Stimulated activated CD8-positive, alpha-beta memory T cell treated with anti-CD3 and anti-CD28 coated beads, Interleukin-7, amount 100 ng/mL, for 4 hours (primary cell): Measurements from ENCODE around the gene DPPA3.
"Not testable (repeated sequence)": the region's sequence is repeated elsewhere in the genome, so short reads cannot be mapped to it uniquely, and the experiment has no call there.

Source experiments
- DNase-seq, 2 donors: peaks; one replicate each; pipeline ENCODE4 v3.0.0-alpha.2; 2020; ENCODE audit warnings: low read depth in 2 of 2

The DPPA3 gene

DNA sequence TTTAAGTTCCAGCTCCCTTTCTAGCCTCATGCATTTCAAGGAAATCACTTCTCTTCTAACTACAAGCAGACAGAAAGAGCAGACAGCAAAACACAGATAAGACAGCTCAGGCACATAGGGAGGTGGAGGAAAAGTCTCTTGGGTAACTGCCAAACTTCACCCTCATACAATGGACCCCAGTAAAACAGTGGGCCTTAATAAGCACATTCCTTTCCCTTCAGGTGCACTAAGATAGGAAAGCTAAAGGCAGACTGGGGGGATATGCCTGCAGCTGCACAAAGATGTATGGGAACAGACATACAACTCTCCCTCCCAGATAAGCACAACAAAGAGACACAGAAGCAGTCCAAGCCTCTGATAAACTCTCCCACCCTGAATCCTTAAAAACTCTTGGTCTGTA, 19.8 kb downstream of the DPPA3 start:
- not testable (repeated sequence) for DNase-seq

DNA sequence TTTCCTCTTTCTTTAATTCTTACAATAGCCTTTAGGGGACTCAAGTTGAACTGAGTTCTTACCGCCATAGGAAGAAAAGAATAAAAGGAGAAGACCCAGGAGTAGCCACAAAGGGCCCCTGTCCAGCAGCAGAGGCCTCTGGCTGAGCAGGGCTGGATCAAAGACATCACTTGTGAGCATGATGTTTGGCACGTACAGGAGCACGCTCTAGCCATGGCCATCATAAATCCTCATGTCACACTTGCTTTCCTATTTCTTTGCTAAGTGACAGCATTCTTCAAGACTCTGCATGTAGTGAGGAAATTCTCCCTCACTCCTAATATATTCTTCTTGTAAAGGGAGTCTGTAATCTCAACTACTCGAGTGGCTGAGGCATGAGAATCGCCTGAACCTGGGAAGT, 20.3 kb downstream of the DPPA3 start:
- DNase-seq, result no peak

DNA sequence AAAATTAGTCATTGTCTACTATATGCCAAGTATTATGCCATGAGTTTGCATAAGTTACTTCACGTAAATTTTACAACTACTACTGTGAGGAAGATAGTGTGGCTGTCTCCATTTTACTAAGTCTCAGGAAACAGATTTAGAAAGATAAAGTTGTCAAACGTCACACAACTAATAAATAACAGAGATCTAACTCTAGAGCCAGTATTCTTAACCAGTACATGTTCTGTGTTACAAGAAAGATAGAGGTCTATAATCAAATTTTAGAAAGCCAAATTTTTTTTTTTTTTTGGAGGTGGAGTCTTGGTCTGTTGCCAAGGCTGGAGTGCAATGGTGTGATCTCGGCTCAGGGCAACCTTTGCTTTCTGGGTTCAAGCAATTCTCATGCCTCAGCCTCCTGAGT, 21.8 kb downstream of the DPPA3 start:
- no peak for DNase-seq

DNA sequence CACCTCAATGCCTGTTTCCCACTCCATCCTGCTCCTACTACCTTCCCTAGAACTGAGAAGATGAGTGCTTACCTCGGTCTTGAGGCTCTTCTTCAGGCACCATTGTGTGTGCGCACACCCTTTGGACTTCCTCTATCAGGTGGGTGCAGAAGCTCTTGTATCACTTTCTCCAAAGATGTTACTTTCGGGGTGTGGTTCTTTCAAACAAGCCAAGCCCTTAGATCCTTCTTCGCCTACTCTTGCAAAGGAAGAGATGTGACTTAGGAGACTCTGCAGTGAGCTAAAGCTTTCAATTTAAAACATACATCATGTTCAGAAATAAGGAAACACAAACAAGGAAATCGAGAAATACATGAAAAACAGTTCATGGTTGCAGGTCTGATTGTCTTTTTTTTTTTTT, 36.0 kb downstream of the DPPA3 start, which contains the start of gene CLEC4C:
CLEC4C (minus strand) TSS at position 130 of the 400 bp plus-strand sequence; CDS start at position 103, 27 bp downstream.
- no peak for DNase-seq

DNA sequence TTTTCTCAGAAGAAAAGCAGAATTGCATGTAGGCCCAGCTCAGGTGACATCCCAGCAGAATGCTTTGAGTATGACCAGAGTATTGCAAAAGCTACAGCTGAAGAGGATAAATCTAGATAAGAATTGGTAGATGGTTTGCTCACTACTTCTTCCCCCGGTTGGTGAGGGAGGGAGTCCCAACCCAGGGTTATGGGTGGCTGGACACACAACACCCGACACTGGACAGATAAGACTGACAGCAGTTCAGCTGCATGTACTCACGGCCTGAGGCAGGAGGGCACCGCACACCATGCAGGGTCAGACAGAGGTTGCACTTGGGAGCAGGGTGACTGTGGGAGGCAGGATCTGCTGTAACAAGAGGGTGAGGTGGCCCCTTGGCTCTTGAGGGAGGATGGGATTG, 37.6 kb downstream of the DPPA3 start:
- DNase-seq, result no peak

DNA sequence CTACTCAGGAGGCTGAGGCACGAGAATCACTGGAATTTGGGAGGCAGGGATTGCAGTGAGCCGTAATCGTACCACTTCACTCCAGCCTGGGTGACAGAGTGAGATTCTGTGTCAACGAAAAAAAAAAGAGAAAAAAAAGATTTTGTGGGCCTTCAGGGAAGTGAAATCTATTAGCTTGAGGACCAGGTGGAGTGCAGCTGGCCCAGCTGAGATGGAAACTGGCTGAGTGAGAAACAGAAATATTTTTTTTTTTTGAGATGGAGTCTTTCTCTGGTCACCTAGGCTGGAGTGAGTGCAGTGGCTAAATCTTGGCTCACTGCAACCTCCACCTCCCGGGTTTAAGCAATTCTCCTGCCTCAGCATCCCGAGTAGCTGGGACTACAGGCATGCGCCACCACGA, 38.2 kb downstream of the DPPA3 start:
- no peak for DNase-seq

DNA sequence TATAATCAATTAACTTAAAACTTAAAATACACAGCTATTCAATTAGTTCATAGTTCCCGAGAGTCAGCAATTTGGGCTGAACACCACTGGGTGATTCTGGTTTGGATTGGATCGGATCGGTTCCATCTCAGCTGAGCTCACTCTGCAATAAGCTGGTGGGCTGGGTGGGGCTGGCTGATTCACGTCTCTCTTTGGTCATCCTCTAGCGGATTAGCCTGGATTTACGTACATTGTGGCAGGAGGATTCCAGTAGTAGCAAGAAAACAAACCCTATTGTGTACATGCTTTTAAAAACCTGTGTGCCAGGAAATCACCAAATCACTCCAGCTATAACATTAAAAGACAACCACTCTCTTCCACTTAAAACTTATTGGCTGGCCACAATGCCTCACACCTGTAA, 39.1 kb downstream of the DPPA3 start:
- no peak for DNase-seq

DNA sequence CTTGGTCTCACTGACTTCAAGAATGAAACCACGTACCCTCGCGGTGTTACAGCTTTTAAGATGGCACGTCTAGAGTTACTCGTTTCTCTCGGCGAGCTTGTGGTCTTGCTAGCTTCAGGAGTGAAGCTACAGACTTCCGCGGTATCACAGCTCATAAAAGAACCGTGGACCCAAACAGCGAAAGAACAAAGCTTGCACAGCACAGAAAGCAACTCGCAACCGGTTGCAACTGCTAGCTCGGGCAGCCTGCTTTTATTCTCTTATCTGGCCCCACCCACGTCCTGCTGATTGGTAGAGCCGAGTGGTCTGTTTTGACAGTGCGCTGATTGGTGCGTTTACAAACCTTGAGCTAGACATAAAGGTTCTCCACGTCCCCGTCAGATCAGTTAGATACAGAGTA, 40.2 kb downstream of the DPPA3 start:
- DNase-seq, result no peak

DNA sequence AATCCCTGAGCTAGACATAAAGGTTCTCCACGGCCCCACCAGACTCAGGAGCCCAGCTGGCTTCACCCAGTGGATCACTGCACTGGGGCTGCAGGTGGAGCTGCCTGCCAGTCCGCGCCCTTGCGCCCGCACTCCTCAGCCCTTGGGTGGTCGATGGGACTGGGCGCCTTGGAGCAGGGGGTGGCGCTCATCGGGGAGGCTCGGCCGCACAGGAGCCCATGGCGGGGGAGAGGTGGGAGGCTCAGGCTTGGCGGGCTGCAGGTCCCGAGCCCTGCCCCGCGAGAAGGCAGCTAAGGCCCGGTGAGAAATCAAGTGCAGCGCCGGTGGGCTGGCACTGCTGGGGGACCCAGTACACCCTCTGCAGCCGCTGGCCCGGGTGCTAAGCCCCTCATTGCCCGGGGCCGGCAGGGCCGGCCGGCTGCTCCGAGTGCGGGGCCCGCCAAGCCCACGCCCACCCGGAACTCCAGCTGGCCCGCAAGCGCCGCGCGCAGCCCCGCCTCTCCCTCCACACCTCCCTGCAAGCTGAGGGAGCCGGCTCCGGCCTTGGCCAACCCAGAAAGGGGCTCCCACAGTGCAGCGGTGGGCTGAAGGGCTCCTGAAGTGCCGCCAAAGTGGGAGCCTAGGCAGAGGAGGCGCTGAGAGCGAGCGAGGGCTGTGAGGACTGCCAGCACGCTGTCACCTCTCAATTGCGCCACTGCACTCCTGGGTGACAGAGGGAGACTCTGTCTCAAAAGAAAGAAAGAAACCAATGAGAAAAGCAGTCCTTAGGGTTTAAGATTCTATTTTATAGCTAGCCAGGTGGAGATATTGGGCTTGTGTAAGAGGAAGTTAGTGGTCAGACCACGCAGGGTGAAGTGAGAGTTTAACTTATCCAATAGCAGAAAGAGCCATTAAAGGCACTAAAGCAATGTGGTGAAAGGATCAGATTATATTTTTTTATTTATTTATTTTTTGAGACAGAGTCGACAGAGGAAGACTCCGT, 41.0 kb downstream of the DPPA3 start:
- not testable (repeated sequence) for DNase-seq

DNA sequence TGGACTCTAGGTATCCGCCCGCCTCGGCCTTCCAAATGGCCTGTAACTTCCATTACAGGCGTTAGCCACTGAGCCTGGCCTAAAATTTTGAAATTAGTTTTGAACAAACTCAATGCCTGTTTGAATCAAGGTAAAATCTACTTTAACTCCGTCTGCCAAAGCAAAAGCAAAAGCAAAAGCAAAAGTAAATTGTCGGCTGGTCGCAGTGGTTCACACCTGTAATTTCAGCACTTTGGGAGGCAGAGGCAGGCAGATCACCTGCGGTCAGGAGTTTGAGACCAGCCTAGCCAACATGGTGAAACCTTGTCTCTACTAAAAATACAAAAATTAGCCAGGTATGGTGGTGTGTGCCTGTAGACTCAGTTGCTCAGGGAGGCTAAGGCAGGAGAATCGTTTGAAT, 44.4 kb downstream of the DPPA3 start:
- peak in 1 of 2 donors; percentile 1 for DNase-seq

DNA sequence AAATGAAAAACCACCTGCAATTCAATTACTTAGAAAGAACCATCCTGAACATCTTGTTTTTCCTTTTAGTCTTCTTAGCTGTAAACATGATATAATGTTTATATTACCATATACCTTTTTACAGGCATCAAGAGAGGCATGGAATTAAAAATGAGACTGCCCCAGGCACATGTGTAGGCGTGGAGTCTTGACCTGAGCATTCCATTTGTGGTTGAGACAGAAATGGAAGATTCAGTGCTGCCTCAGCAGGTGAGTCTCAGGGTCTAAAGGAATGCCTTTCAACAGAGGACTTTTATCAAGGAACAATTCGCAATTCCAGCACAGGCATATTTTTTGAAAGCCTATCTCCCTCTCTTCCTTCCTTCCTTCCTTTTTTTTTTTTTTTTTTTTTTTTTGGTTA, 45.8 kb downstream of the DPPA3 start:
- no peak for DNase-seq

DNA sequence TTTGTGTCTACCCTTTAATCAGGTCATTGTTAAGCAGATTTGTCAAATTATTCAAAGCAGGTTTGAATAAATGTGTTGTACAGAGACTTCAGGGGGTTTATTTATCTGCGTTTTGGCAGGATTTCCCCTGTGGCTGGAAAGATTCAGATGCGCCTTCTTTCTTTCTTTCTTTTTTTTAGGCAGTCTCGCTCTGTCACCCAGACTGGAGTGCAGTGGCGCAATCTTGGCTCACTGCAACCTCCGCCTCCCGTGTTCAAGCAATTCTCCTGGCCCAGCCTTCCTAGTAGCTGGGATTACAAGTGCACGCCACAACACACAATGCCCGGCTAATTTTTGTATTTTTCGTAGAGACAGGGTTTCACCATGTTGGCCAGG, 47.5 kb downstream of the DPPA3 start:
- no peak for DNase-seq
